A673 (cell line): ENCODE data around the gene SYNRG. TPM values are rescaled to one million over a fixed set of nuclear protein-coding genes. Genes with fewer than 3 reads are reported as not detected.
A peak's percentile ranks its signal among the peaks of the same experiment; 100 is the strongest.

Experiments used
- BruUV-seq: library from RNA; stranded (reverse); fragments of 400-500 nt; replicated peaks from 2 replicates; lab custom pipeline; 2021; lab: Mats Ljungman, UMichigan
- CTCF ChIA-PET: fragments of 300-600 bp; sonication (Branson Sonifier 250); formaldehyde crosslinking; loops from one replicate; lab custom pipeline; 2022; ENCODE audit warnings: antibody characterized with exemption; lab: Charles Lee
- POLR2A ChIA-PET: fragments of 300-600 bp; sonication (Branson Sonifier 250); formaldehyde crosslinking; loops from one replicate; lab custom pipeline; 2022; ENCODE audit warnings: antibody characterized with exemption; ENCODE audit not compliant: low non-redundant PET; lab: Charles Lee
- DNase-seq: peaks from one replicate; pipeline ENCODE4 v3.0.0-alpha.2; 2015; ENCODE audit warnings: low spot score
- H3K27ac ChIP-seq: fragments of 200-600 bp; sonication (generic); 2 replicates; pipeline ENCODE4 v1.5.1; 2016; ENCODE audit warnings: mixed run types, low read depth, mild to moderate bottlenecking, mixed read lengths, antibody characterized with exemption, low read length; ENCODE audit not compliant: poor library complexity, severe bottlenecking
- H3K27me3 ChIP-seq: fragments of 200-600 bp; sonication (generic); replicated peaks from 2 replicates; pipeline ENCODE4 v1.6.1; 2017; ENCODE audit warnings: mixed run types, low read depth, mild to moderate bottlenecking, mixed read lengths, antibody characterized with exemption, low read length; ENCODE audit not compliant: insufficient read depth, poor library complexity
- H3K36me3 ChIP-seq: fragments of 200-600 bp; sonication (generic); 2 replicates; pipeline ENCODE4 v1.6.1; 2016; ENCODE audit warnings: mixed run types, mild to moderate bottlenecking, mixed read lengths, antibody characterized with exemption, low read length; ENCODE audit not compliant: insufficient read depth, poor library complexity, severe bottlenecking
- H3K4me1 ChIP-seq: fragments of 200-600 bp; sonication (generic); 2 replicates; pipeline ENCODE4 v1.6.1; 2017; ENCODE audit warnings: mixed run types, mild to moderate bottlenecking, mixed read lengths, antibody characterized with exemption, low read length; ENCODE audit not compliant: insufficient read depth, poor library complexity, severe bottlenecking
- H3K4me3 ChIP-seq: fragments of 200-600 bp; sonication (generic); 2 replicates; pipeline ENCODE4 v1.5.1; 2016; ENCODE audit warnings: low read depth, mixed run types, mild to moderate bottlenecking, mixed read lengths, low read length; ENCODE audit not compliant: poor library complexity, severe bottlenecking
- H3K9me3 ChIP-seq: fragments of 200-600 bp; sonication (generic); 2 replicates; pipeline ENCODE4 v1.6.1; 2016; ENCODE audit warnings: mixed run types, low read depth, mild to moderate bottlenecking, mixed read lengths, antibody characterized with exemption, low read length; ENCODE audit not compliant: poor library complexity, severe bottlenecking
- CTCF ChIP-seq: fragments of 300-800, 200-600 bp; sonication (generic); conservative IDR thresholded peaks from 2 replicates; pipeline ENCODE4 v1.5.1; 2017; ENCODE audit warnings: low read depth, mild to moderate bottlenecking, antibody characterized with exemption, low read length, moderate library complexity, mixed read lengths
- EZH2 ChIP-seq: fragments of 200-600 bp; sonication (generic); IDR thresholded peaks from 2 replicates; pipeline ENCODE4 v1.6.1; 2017; ENCODE audit warnings: borderline replicate concordance, low read depth, mild to moderate bottlenecking, mixed read lengths, antibody characterized with exemption, low read length; ENCODE audit not compliant: poor library complexity, severe bottlenecking
- intact Hi-C: fragments of 100-400 bp; cut with micrococcal nuclease; formaldehyde crosslinking; loops from one replicate; pipeline ENCODE4 v1.10.0; 2022; ENCODE audit not compliant: unreplicated experiment
- total RNA-seq: library from RNA; stranded (reverse); gene quantifications from 2 replicates; pipeline ENCODE4 v1.2.3, GENCODE V29; 2021

The SYNRG gene
- total RNA-seq, 1 experiment from 2014 or later = 22.5 TPM

DNA sequence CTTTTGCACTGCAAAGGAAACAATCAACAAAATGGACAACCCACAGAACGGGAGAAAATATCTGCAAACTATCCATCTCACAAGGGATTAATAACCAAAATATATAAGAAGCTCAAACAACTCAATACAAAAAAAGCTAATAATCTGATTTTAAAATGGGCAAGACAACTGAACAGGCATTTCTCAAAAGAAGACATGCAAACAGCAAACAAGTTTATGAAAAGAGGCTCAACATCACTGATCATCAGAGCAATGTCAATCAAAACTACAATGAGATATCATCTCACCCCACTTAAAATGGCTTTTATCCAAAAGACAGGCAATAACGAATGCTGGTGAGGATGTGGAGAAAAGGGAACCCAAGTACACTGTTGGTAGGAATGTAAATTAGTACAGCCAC is 34.8 kb downstream of the SYNRG start:
- Histone ChIP-seq H3K9me3 (no peaks in the 10 kb centered on the region), H3K4me3 (no peak overlapping the region), H3K27me3 (no peaks in the 10 kb centered on the region), H3K4me1 (no peaks in the 10 kb centered on the region), H3K36me3 (no peaks in the 10 kb centered on the region), H3K27ac (no peak overlapping the region)
- BruUV-seq = no TSS peak
- intact Hi-C loops = no loop called here
- ChIA-PET POLR2A (interaction anchor here (0.7 kb wide), 1 partner anchor 45 kb away, joined by 3 read pairs; no protein-coding TSS in a partner anchor), CTCF (no interaction called here)
- TF ChIP-seq EZH2 = no peak
- TF ChIP-seq CTCF = no peak
- no peak for DNase-seq

DNA sequence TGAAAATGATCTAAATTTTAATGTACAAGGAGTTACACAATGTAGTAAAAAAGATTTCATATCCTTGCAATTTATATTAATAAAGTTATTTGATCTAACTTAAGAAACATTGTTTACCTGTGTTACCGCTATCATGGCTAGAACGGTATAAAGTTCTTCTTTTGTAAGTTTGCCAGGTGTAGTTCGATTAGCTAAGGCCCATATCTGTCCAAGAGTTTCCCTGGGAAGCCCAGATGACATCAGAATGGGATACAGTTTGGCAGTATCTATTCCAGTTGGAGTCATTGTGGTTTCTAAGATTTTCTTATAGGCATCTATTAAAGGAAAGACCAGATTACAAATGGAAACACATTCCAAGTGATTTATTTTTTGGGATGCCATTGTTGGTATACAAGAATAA is 37.5 kb downstream of the SYNRG start:
- no peak for DNase-seq
- TF ChIP-seq CTCF (no peak), EZH2 (no peak)
- Histone ChIP-seq H3K27ac (no peak overlapping the region), H3K36me3 (peaks cover 11% of the 10 kb centered on the region), H3K9me3 (no peaks in the 10 kb centered on the region), H3K27me3 (no peaks in the 10 kb centered on the region), H3K4me1 (no peaks in the 10 kb centered on the region), H3K4me3 (no peak overlapping the region)
- ChIA-PET CTCF (no interaction called here), POLR2A (no interaction called here)
- no TSS peak for BruUV-seq
- intact Hi-C loops = no loop called here

DNA sequence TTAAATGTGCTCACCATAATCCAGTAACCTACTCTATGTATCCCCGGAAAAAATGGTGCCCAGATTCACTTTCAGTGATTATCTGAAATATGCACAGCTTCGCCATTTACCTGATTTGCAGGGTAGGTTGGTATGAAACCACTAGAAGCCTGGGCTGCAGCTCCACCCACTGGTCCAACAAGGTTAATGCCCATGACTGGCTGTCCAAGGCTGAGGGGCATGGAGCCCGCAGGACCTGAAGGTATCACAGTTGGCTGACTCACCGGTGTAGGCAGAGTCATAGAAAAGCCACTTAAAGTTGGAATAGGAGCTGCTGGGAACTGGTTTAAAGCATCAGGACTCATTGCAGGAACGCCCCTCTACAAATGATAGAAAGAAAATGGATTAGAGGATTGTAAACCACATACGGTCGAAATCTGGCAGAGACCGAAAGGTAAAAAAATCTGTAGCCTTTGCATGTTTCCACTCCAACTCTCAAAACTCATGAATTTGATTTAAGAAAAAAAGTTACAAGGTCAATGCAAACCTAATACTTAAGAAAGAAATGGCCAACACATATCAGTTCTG is 38.6 kb downstream of the SYNRG start:
- DNase-seq = peak; percentile 4
- TF ChIP-seq CTCF (peak; percentile 43), EZH2 (no peak)
- no peak overlapping the region for H3K4me3 ChIP-seq
- ChIA-PET CTCF (no interaction called here), POLR2A (no interaction called here)
- no peak overlapping the region for H3K27ac ChIP-seq
- H3K9me3 ChIP-seq = no peaks in the 10 kb centered on the region
- peaks cover 11% of the 10 kb centered on the region for H3K36me3 ChIP-seq
- BruUV-seq = no TSS peak
- intact Hi-C loops = no loop called here
- no peaks in the 10 kb centered on the region for H3K4me1 ChIP-seq
- no peaks in the 10 kb centered on the region for H3K27me3 ChIP-seq
